Thyroid gland (tissue), 4 donors: Measurements from ENCODE around the gene CCDC149. TPM values are rescaled to one million over a fixed set of nuclear protein-coding genes. Genes with fewer than 3 reads are reported as not detected.

Source experiments
- DNase-seq, 2 donors: peaks; one replicate each; pipeline ENCODE4 v3.0.0-alpha.2; 2019
- H3K27ac ChIP-seq, 3 donors: fragments of 200-600 bp; sonication (generic); 1 replicate in 2 of 3; 2 replicates in 1 of 3; pipeline ENCODE4 v1.5.1; 2016 to 2019; ENCODE audit warnings: mild to moderate bottlenecking in 1 of 3, moderate library complexity in 1 of 3
- H3K27me3 ChIP-seq: fragments of 200-600 bp; sonication (generic); one replicate; pipeline ENCODE4 v1.5.1; 2019
- H3K36me3 ChIP-seq, 2 donors: fragments of 200-600 bp; sonication (generic); one replicate each; pipeline ENCODE4 v1.5.1; 2016 to 2019
- H3K4me1 ChIP-seq, 2 donors: fragments of 200-600 bp; sonication (generic); one replicate each; pipeline ENCODE4 v1.5.1; 2017 to 2019
- H3K4me3 ChIP-seq, 3 donors: fragments of 200-600 bp; sonication (generic); replicated peaks in 1 of 3; 1 replicate in 2 of 3; 2 replicates in 1 of 3; pipeline ENCODE4 v1.5.1; 2016; ENCODE audit warnings: mild to moderate bottlenecking in 1 of 3
- H3K9me3 ChIP-seq: fragments of 200-600 bp; sonication (generic); one replicate; pipeline ENCODE4 v1.5.1; 2017
- POLR2A ChIP-seq, 2 donors: fragments of 450-650 bp; IDR thresholded peaks; one replicate each; pipeline ENCODE4 v1.6.1; 2017; ENCODE audit warnings: antibody characterized with exemption in 2 of 2, mild to moderate bottlenecking in 2 of 2, moderate library complexity in 1 of 2
- WGBS, 2 donors: methylation state at CpG; one replicate each; pipeline ENCODE4 v1.1.5; 2017; 5-methylcytosine and 5-hydroxymethylcytosine counted together
- intact Hi-C: fragments of 100-400 bp; cut with DNase I; formaldehyde crosslinking; loops from one replicate; pipeline ENCODE4 v1.15.1; 2023
- total RNA-seq, 4 donors: library from RNA; depleted of rRNA; stranded (reverse); fragments of >200 nt; gene quantifications; one replicate each; pipeline ENCODE4 v1.2.3, GENCODE V29; 2016
- TF ChIP-seq, protein P1 (sequence below), 6 experiments: fragments of 200-600 bp in 3 of 6; fragments of 450-650 bp in 3 of 6; sonication (generic) in 3 of 6; IDR thresholded peaks; one replicate each; pipeline ENCODE4 v1.5.1; 2016 to 2019; ENCODE audit warnings: antibody characterized with exemption in 6 of 6, mild to moderate bottlenecking in 2 of 6, inconsistent platforms in 1 of 6, moderate library complexity in 1 of 6

Gene CCDC149
- total RNA-seq, 4 donors from 2014 or later, result 19.3 to 29.2 (median 21.8) TPM

DNA sequence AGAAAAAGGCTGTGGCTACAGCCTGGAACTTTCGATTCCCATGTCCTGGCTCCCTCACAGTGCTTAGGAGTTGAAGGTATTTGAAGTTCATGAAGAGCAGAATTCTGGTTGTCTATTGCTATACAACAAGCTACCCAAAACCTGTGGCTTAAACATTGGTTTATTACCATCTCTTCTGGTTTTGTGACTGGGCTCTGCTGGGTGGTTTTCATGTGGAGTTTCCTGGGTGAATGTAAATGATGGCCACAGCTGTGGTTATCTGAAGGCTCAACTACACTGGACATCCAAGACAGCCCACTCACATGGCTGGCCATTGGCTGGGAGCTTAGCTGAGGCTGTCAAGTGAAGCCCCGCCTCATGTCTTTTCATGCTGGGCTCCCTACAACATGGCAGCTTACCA lies 7.2 kb upstream of the CCDC149 start:
- intact Hi-C loops, result no loop called here

DNA sequence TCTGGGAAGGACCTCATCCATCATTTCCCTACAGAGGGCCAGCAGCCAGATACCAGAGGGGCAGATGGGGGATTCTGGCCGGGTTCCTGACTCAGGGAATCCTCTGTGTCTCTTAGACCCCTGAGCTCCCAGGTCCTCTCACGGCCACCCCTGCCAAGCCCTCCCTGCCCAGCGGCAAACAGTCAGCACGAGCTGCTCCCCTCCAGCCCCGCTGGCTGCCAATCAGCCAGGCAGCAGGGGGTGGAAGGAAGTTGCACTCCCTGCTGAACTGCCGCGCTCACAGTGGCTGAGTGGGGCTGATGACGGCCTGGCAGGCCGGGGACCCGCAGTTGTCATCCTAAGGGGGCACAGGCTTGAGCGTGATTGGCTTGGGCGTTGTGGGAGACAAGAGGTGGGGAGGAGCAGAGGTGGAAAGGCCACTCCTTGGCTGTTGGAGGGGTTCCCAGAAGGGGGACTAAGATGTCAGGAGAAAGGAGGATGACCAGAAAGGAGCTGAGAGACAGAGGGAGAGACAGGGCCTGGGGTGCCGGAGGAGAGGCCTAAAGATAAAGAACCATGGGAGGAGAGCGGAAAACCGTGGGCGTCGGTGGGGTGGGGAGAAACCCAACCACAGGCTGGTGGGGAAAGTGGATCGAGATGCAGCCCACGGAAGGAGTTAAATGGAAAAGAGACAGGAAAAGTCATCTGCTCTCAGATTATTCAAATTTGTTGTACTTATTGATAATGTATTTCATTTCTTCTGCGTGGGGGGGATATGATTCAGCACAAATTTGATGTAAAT lies 4.4 kb upstream of the CCDC149 start:
- H3K27me3 ChIP-seq, result no peaks in the 10 kb centered on the region
- no peak for DNase-seq
- peaks cover 0 to 12% of the 10 kb centered on the region in 2 donors for H3K4me1 ChIP-seq
- WGBS, 2 donors, result 65 to 74% methylated on average over 19 of the region's 20 CpGs
- no peaks in the 10 kb centered on the region for H3K9me3 ChIP-seq
- H3K4me3 ChIP-seq, result no peak overlapping the region
- intact Hi-C loops, result loop anchor here (10.0 kb wide), 1 partner anchor 122 kb away; the partner anchor contains the start of gene SOD3
- no peak overlapping the region for H3K27ac ChIP-seq
- no peaks in the 10 kb centered on the region for H3K36me3 ChIP-seq
- TF ChIP-seq, protein P1, sequence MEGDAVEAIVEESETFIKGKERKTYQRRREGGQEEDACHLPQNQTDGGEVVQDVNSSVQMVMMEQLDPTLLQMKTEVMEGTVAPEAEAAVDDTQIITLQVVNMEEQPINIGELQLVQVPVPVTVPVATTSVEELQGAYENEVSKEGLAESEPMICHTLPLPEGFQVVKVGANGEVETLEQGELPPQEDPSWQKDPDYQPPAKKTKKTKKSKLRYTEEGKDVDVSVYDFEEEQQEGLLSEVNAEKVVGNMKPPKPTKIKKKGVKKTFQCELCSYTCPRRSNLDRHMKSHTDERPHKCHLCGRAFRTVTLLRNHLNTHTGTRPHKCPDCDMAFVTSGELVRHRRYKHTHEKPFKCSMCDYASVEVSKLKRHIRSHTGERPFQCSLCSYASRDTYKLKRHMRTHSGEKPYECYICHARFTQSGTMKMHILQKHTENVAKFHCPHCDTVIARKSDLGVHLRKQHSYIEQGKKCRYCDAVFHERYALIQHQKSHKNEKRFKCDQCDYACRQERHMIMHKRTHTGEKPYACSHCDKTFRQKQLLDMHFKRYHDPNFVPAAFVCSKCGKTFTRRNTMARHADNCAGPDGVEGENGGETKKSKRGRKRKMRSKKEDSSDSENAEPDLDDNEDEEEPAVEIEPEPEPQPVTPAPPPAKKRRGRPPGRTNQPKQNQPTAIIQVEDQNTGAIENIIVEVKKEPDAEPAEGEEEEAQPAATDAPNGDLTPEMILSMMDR (IDR thresholded peaks at IDR 0.05), result no peak
- TF ChIP-seq POLR2A (IDR thresholded peaks at IDR 0.05), result no peak

More for the DNA sequence above, 7.2 kb upstream of the CCDC149 start:
- DNase-seq, result no peak
- Histone ChIP-seq H3K27ac (no peak overlapping the region), H3K4me3 (no peak overlapping the region), H3K27me3 (no peaks in the 10 kb centered on the region), H3K9me3 (no peaks in the 10 kb centered on the region), H3K36me3 (no peaks in the 10 kb centered on the region), H3K4me1 (peaks cover 0 to 19% of the 10 kb centered on the region in 2 donors)
- no peak for TF ChIP-seq POLR2A (IDR thresholded peaks at IDR 0.05)
- TF ChIP-seq, protein P1 (IDR thresholded peaks at IDR 0.05), result no peak
- 84 to 96% methylated on average over 2 of the region's 2 CpGs for WGBS, 2 donors

DNA sequence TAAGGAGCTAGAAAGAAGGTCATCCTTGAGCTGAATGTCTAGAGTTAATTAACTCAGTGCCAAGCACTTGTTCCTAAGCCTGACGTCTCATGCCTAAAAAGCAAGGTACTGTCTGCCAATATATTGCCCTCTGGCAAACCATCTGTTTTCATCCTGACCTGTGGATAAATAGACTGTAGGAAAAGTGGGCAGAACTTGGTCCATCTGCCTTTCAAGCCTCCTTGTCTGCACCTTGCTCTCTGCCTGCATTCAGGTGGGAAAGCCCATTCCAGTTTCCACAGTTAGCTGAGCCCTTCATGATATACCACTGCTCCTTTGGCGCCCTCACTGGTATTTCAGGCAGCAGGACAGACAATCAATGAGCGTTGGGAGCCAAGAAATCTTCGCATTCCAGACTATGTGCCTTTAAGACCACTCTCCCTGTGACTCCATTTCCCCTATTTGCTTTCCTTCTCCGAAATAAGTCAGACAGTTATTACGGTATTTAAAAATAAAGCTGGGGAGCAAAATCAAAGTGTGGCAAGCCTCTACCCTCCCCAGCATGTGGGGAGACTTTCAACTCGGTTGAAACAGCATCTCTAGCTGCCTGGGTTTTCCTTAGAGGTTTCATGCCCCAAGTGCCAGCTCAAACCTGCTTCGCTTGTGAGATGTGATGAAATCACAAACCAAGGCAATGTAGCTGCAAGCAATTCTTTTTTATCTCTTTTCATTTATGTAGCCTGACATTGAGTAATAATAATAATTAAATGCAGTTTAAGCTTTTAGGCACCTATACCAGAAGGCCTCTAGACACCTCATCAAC lies 2.5 kb upstream of the CCDC149 start:
- 69 to 71% methylated on average over 8 of the region's 8 CpGs for WGBS, 2 donors
- Histone ChIP-seq H3K4me1 (peaks cover 13 to 15% of the 10 kb centered on the region in 2 donors), H3K27ac (no peak overlapping the region), H3K27me3 (no peaks in the 10 kb centered on the region), H3K4me3 (no peak overlapping the region), H3K36me3 (no peaks in the 10 kb centered on the region), H3K9me3 (no peaks in the 10 kb centered on the region)
- TF ChIP-seq, protein P1 (IDR thresholded peaks at IDR 0.05), result peak in 4 of 6 experiments; percentile 12 to 38 (median 35)
- TF ChIP-seq POLR2A (IDR thresholded peaks at IDR 0.05), result no peak
- intact Hi-C loops, result loop anchor here (10.0 kb wide), 1 partner anchor 121 kb away; the partner anchor contains the start of gene SOD3
- DNase-seq, result peak; percentile 31 to 49

DNA sequence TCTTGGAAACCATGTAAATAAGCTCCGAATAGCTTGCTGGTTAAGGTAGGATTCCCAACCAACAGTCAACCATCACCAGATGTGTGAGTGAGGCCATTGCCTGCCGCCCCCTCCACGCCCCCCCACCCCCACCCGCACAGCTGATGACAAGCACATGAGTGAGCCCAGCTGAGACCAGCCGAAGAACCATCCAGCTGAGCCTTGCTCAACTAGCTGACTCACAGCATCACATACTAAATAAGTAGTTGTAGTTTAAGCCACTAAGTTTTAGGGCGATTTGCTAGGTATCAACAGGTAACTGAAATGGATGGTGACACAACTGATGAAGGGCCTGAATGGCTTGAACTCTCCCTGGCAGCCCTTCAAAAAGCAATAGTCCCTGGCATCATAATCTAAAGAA lies 1.6 kb upstream of the CCDC149 start:
- Histone ChIP-seq H3K27ac (no peak overlapping the region), H3K27me3 (no peaks in the 10 kb centered on the region), H3K36me3 (peaks cover 7% of the 10 kb centered on the region in 2 donors), H3K9me3 (no peaks in the 10 kb centered on the region), H3K4me1 (peaks cover 13 to 15% of the 10 kb centered on the region in 2 donors), H3K4me3 (no peak overlapping the region)
- no peak for DNase-seq
- TF ChIP-seq, protein P1 (IDR thresholded peaks at IDR 0.05), result no peak
- no peak for TF ChIP-seq POLR2A (IDR thresholded peaks at IDR 0.05)
- intact Hi-C loops, result loop anchor here (5.0 to 10.0 kb wide), 2 partner anchors 63 to 120 kb away; partner anchors contain the start of gene SOD3
- 92 to 95% methylated on average over 6 of the region's 6 CpGs for WGBS, 2 donors
